GM23338 (cell line): Measurements from ENCODE around the gene OR56A1. TPM values are rescaled to one million over a fixed set of nuclear protein-coding genes. Genes with fewer than 3 reads are reported as not detected.

Experiments used
- ATAC-seq: fragments of 200-7000 bp; cut with Tn5 transposase; 3 replicates; pipeline ENCODE4 v1.9.1; 2020
- DNase-seq: peaks from one replicate; pipeline ENCODE4 v3.0.0-alpha.2; 2015; ENCODE audit warnings: low spot score
- H2AFZ ChIP-seq: fragments of 200-600 bp; sonication (generic); 2 replicates; pipeline ENCODE4 v1.8.0; 2016; ENCODE audit warnings: antibody characterized with exemption, mild to moderate bottlenecking, moderate library complexity
- H3F3A ChIP-seq: fragments of 200-600 bp; sonication (generic); replicated peaks from 2 replicates; pipeline ENCODE4 v1.8.0; 2017; ENCODE audit warnings: antibody characterized with exemption, mixed run types, low read depth
- H3K27ac ChIP-seq: fragments of 200-600 bp; sonication (generic); 2 replicates; pipeline ENCODE4 v1.6.1; 2016; ENCODE audit warnings: low read depth
- H3K27me3 ChIP-seq: fragments of 200-600 bp; sonication (generic); 2 replicates; pipeline ENCODE4 v1.8.0; 2016; ENCODE audit warnings: mild to moderate bottlenecking, mixed run types, moderate library complexity; ENCODE audit not compliant: insufficient read depth
- H3K36me3 ChIP-seq: fragments of 200-600 bp; sonication (generic); 2 replicates; pipeline ENCODE4 v1.8.0; 2016; ENCODE audit warnings: mild to moderate bottlenecking; ENCODE audit not compliant: insufficient read depth
- H3K4me1 ChIP-seq: fragments of 200-600 bp; sonication (generic); 2 replicates; pipeline ENCODE4 v1.8.0; 2016; ENCODE audit warnings: mild to moderate bottlenecking, moderate library complexity; ENCODE audit not compliant: insufficient read depth
- H3K4me2 ChIP-seq: fragments of 200-600 bp; sonication (generic); 2 replicates; pipeline ENCODE4 v1.7.1; 2017; ENCODE audit warnings: mixed run types
- H3K4me3 ChIP-seq: fragments of 200-600 bp; sonication (generic); 2 replicates; pipeline ENCODE4 v1.6.1; 2016; ENCODE audit warnings: mixed run types
- H3K79me2 ChIP-seq: fragments of 200-600 bp; sonication (generic); replicated peaks from 2 replicates; pipeline ENCODE4 v1.8.0; 2017; ENCODE audit warnings: mild to moderate bottlenecking; ENCODE audit not compliant: insufficient read depth
- H3K9me2 ChIP-seq: fragments of 200-600 bp; sonication (generic); 2 replicates; pipeline ENCODE4 v1.8.0; 2017; ENCODE audit not compliant: insufficient read depth
- H4K20me1 ChIP-seq: fragments of 200-600 bp; sonication (generic); replicated peaks from 2 replicates; pipeline ENCODE4 v1.8.0; 2017; ENCODE audit warnings: mild to moderate bottlenecking; ENCODE audit not compliant: insufficient read depth
- H3K27ac Mint-ChIP-seq: 2 replicates; pipeline ENCODE4 v1.8.0; 2020; ENCODE audit warnings: inconsistent platforms, mild to moderate bottlenecking, moderate library complexity, mixed read lengths
- H3K27me3 Mint-ChIP-seq: 3 replicates; pipeline ENCODE4 v1.8.0; 2022; ENCODE audit warnings: low read depth, mild to moderate bottlenecking, moderate library complexity, mixed read lengths, inconsistent platforms; ENCODE audit not compliant: insufficient read depth, poor library complexity
- H3K36me3 Mint-ChIP-seq: 3 replicates; pipeline ENCODE4 v1.8.0; 2021; ENCODE audit warnings: low read depth, mild to moderate bottlenecking, inconsistent platforms, moderate library complexity, mixed read lengths
- H3K4me1 Mint-ChIP-seq: 3 replicates; pipeline ENCODE4 v1.8.0; 2020; ENCODE audit warnings: mild to moderate bottlenecking, inconsistent platforms, mixed read lengths
- H3K4me3 Mint-ChIP-seq: 3 replicates; pipeline ENCODE4 v1.8.0; 2021; ENCODE audit warnings: moderate library complexity, mild to moderate bottlenecking, inconsistent platforms, mixed read lengths
- H3K9me3 Mint-ChIP-seq: 3 replicates; pipeline ENCODE4 v1.8.0; 2020; ENCODE audit warnings: moderate library complexity, mild to moderate bottlenecking, inconsistent platforms, mixed read lengths
- CREB1 ChIP-seq: fragments of 250-450 bp; sonication (Bioruptor Pico); IDR thresholded peaks from 2 replicates; pipeline ENCODE4 v1.5.0; 2020; ENCODE audit warnings: low read depth, mild to moderate bottlenecking, moderate library complexity
- CTCF ChIP-seq, 2 experiments: fragments of 200-600 bp in 1 of 2; sonication (generic) in 1 of 2; conservative IDR thresholded peaks; 2 replicates each; pipeline versions ENCODE4 v1.5.1 to v1.6.1; 2016 to 2017; ENCODE audit warnings: antibody characterized with exemption in 2 of 2, low read depth in 2 of 2, mild to moderate bottlenecking in 2 of 2, moderate library complexity in 1 of 2
- EZH2 ChIP-seq: fragments of 200-600 bp; sonication (generic); IDR thresholded peaks from one replicate; pipeline ENCODE4 v1.8.0; 2017; ENCODE audit warnings: antibody characterized with exemption, mild to moderate bottlenecking, low read depth; ENCODE audit not compliant: unreplicated experiment
- EZH2phosphoT487 ChIP-seq: fragments of 200-600 bp; sonication (generic); IDR thresholded peaks from one replicate; pipeline ENCODE4 v1.8.1; 2018; ENCODE audit warnings: antibody characterized with exemption; ENCODE audit not compliant: unreplicated experiment
- JUNB ChIP-seq: IDR thresholded peaks from one replicate; pipeline ENCODE4 v1.6.1; 2016; ENCODE audit warnings: antibody characterized with exemption; ENCODE audit not compliant: unreplicated experiment
- NANOG ChIP-seq: IDR thresholded peaks from 2 replicates; pipeline ENCODE4 v1.6.1; 2016; ENCODE audit warnings: antibody characterized with exemption, borderline replicate concordance
- POLR2AphosphoS5 ChIP-seq: IDR thresholded peaks from 2 replicates; pipeline ENCODE4 v1.6.1; 2016; ENCODE audit warnings: antibody characterized with exemption, low read depth
- REST ChIP-seq: IDR thresholded peaks from one replicate; pipeline ENCODE4 v1.6.1; 2018; ENCODE audit warnings: antibody characterized with exemption; ENCODE audit not compliant: unreplicated experiment
- ZNF114 ChIP-seq: fragments of 250-450 bp; sonication (Bioruptor Pico); IDR thresholded peaks from 2 replicates; pipeline ENCODE4 v1.5.0; 2020; ENCODE audit warnings: mild to moderate bottlenecking, moderate library complexity
- ZNF331 ChIP-seq: fragments of 250-450 bp; sonication (Bioruptor Pico); IDR thresholded peaks from 2 replicates; pipeline ENCODE4 v1.5.0; 2020; ENCODE audit warnings: low read depth, mild to moderate bottlenecking, moderate library complexity
- ZNF462 ChIP-seq: fragments of 250-450 bp; sonication (Bioruptor Pico); IDR thresholded peaks from 2 replicates; pipeline ENCODE4 v1.5.0; 2020; ENCODE audit warnings: mild to moderate bottlenecking, moderate library complexity
- polyA plus RNA-seq: library from polyadenylated mRNA; unstranded; fragments of >200 nt; fragmentation: Nextera tagmentation; extraction: Ambion mirVana; gene quantifications from 2 replicates; pipeline ENCODE4 v1.2.1, GENCODE V29; 2016
- total RNA-seq: library from RNA; depleted of rRNA; stranded (reverse); fragments of >200 nt; shearing (Covaris generic); gene quantifications from 2 replicates; pipeline ENCODE4 v1.2.3, GENCODE V29; 2014

Gene OR56A1
- total and polyA plus RNA-seq, 2 experiments from 2014 or later: 0.06 to 0.35 TPM

- Histone ChIP-seq H2AFZ (no peak overlapping the region), H3F3A (no peaks in the 10 kb centered on the region), H3K36me3 (no peaks in the 10 kb centered on the region), H3K4me2 (no peak overlapping the region), H3K79me2 (no peaks in the 10 kb centered on the region), H3K27me3 (no peaks in the 10 kb centered on the region), H4K20me1 (no peaks in the 10 kb centered on the region), H3K27ac (no peak overlapping the region), H3K9me2 (no peaks in the 10 kb centered on the region; the same call in 1 of the 2 replicates), H3K4me1 (no peaks in the 10 kb centered on the region), H3K4me3 (no peak overlapping the region)
- no peak overlapping the region for H3K27ac Mint-ChIP-seq
- H3K27me3 Mint-ChIP-seq: no peaks in the 10 kb centered on the region
- no peaks in the 10 kb centered on the region for H3K4me1 Mint-ChIP-seq
- H3K4me3 Mint-ChIP-seq: no peak overlapping the region
- no peaks in the 10 kb centered on the region for H3K36me3 Mint-ChIP-seq
- ATAC-seq (no peak), DNase-seq (no peak)
- H3K9me3 Mint-ChIP-seq: no peaks in the 10 kb centered on the region
- no peak for TF ChIP-seq REST
- no peak for TF ChIP-seq JUNB
- no peak for TF ChIP-seq ZNF114 (CRISPR knock-in tag)
- no peak for TF ChIP-seq CREB1 (CRISPR knock-in tag)
- TF ChIP-seq EZH2phosphoT487: no peak
Observed at GRCh38 chr11:6061475-6061874, 30.9 kb upstream of the OR56A1 start.

- Mint-ChIP-seq H3K27me3 (peaks cover 1% of the 10 kb centered on the region), H3K4me3 (no peak overlapping the region), H3K36me3 (no peaks in the 10 kb centered on the region), H3K4me1 (peaks cover 2% of the 10 kb centered on the region; the same call in 2 of the 3 replicates), H3K27ac (no peak overlapping the region), H3K9me3 (no peaks in the 10 kb centered on the region)
- no peak overlapping the region for H2AFZ ChIP-seq
- H3K36me3 ChIP-seq: no peaks in the 10 kb centered on the region
- DNase-seq (no peak), ATAC-seq (no peak)
- H4K20me1 ChIP-seq: no peaks in the 10 kb centered on the region
- H3K79me2 ChIP-seq: no peaks in the 10 kb centered on the region
- H3K4me2 ChIP-seq: no peak overlapping the region
- H3K27ac ChIP-seq: no peak overlapping the region
- no peaks in the 10 kb centered on the region for H3K27me3 ChIP-seq
- no peaks in the 10 kb centered on the region for H3F3A ChIP-seq
- no peaks in the 10 kb centered on the region for H3K9me2 ChIP-seq
- no peak overlapping the region for H3K4me3 ChIP-seq
- H3K4me1 ChIP-seq: 0 out of 2 replicates have a peak, but pooled peaks cover 6% of the 10 kb centered on the region
- TF ChIP-seq ZNF462 (no peak), CREB1 (CRISPR knock-in tag) (no peak), POLR2AphosphoS5 (no peak), ZNF331 (no peak), NANOG (no peak), JUNB (no peak), EZH2 (no peak), CTCF (conservative IDR thresholded peaks at IDR 0.05; ENCODE audit: low read depth in 2 of 2) (no peak), EZH2phosphoT487 (no peak)
Observed at GRCh38 chr11:6057452-6057851, 26.9 kb upstream of the OR56A1 start.
